ENCODE data around the gene DUXA. TPM values are rescaled to one million over a fixed set of nuclear protein-coding genes. Genes with fewer than 3 reads are reported as not detected.
A peak's percentile ranks its signal among the peaks of the same experiment; 100 is the strongest.
"Not testable (repeated sequence)": the region's sequence is repeated elsewhere in the genome, so short reads cannot be mapped to it uniquely, and the experiment has no call there.

DUXA gene
- total and polyA plus RNA-seq, 8 donors = not detected

- Histone ChIP-seq H3K27me3 (no peaks in the 10 kb centered on the region), H3K4me1 (no peaks in the 10 kb centered on the region), H3K36me3 (no peaks in the 10 kb centered on the region), H3K9me3 (no peaks in the 10 kb centered on the region), H3K4me3 (no peak overlapping the region), H3K27ac (no peak overlapping the region)
- ATAC-seq (no peak), DNase-seq (no peak), FAIRE-seq (no peak)
- intact Hi-C loops (cut with DNase I) = no loop called here
- TF ChIP-seq CTCF (IDR thresholded peaks at IDR 0.05) = no peak
- 56 to 74% methylated on average over 6 of the region's 6 CpGs for WGBS, 2 donors
Measured at GRCh38 chr19:57135797-57136196, 31.5 kb downstream of the DUXA start.

GRCh38 chr19:57127403-57127802, 39.9 kb downstream of the DUXA start:
- FAIRE-seq; ATAC-seq; H3K4me3 ChIP-seq; intact Hi-C loops (cut with DNase I); DNase-seq; H3K36me3 ChIP-seq; H3K27ac ChIP-seq; H3K27me3 ChIP-seq; H3K4me1 ChIP-seq; H3K9me3 ChIP-seq: not testable (repeated sequence)
- 45 to 54% methylated on average over 3 of the region's 3 CpGs for WGBS, 2 donors

- Histone ChIP-seq H3K27ac (no peak overlapping the region), H3K4me1 (no peaks in the 10 kb centered on the region), H3K27me3 (no peaks in the 10 kb centered on the region), H3K36me3 (no peaks in the 10 kb centered on the region), H3K9me3 (no peaks in the 10 kb centered on the region), H3K4me3 (no peak overlapping the region)
- no peak for ATAC-seq
- TF ChIP-seq CTCF (IDR thresholded peaks at IDR 0.05) = no peak
- WGBS, 2 donors = 20 to 22% methylated on average over 4 of the region's 4 CpGs
- no peak for FAIRE-seq
- DNase-seq = no peak
- intact Hi-C loops (cut with DNase I) = no loop called here
Measured at GRCh38 chr19:57123882-57124281, 43.4 kb downstream of the DUXA start.

GRCh38 chr19:57118848-57119247, 48.4 kb downstream of the DUXA start:
- intact Hi-C loops (cut with DNase I) = no loop called here
- TF ChIP-seq CTCF (IDR thresholded peaks at IDR 0.05) = no peak
- FAIRE-seq = no peak
- no peak for ATAC-seq
- DNase-seq = peak in 1 of 6 donors; percentile 42
- Histone ChIP-seq H3K9me3 (no peaks in the 10 kb centered on the region), H3K27ac (no peak overlapping the region), H3K4me1 (no peaks in the 10 kb centered on the region), H3K4me3 (no peak overlapping the region), H3K36me3 (no peaks in the 10 kb centered on the region), H3K27me3 (no peaks in the 10 kb centered on the region)
- 54 to 56% methylated on average over 32 of the region's 32 CpGs for WGBS, 2 donors

GRCh38 chr19:57113501-57113900, 53.8 kb downstream of the DUXA start:
- H3K4me3 ChIP-seq; H3K27me3 ChIP-seq; H3K36me3 ChIP-seq; ATAC-seq; intact Hi-C loops (cut with DNase I); H3K9me3 ChIP-seq; DNase-seq; H3K27ac ChIP-seq; FAIRE-seq; H3K4me1 ChIP-seq: not testable (repeated sequence)
- WGBS, 2 donors = 62 to 66% methylated on average over 7 of the region's 7 CpGs

GRCh38 chr19:57111329-57111644, 56.0 kb downstream of the DUXA start:
- Histone ChIP-seq H3K27ac (no peak overlapping the region), H3K4me1 (no peaks in the 10 kb centered on the region), H3K36me3 (no peaks in the 10 kb centered on the region), H3K9me3 (no peaks in the 10 kb centered on the region), H3K4me3 (no peak overlapping the region), H3K27me3 (peaks cover 0 to 6% (median 1%) of the 10 kb centered on the region in 4 donors)
- intact Hi-C loops (cut with DNase I) = no loop called here
- WGBS, 2 donors = 76 to 79% methylated on average over 1 of the region's 1 CpG
- TF ChIP-seq CTCF (IDR thresholded peaks at IDR 0.05) = no peak
- no peak for DNase-seq
- no peak for ATAC-seq
- FAIRE-seq = no peak
